NT2/D1 (cell line): ENCODE results near the gene PLCG2.
"Not testable (repeated sequence)": the region's sequence is repeated elsewhere in the genome, so short reads cannot be mapped to it uniquely, and the experiment has no call there.

Source experiments
- DNase-seq: peaks from one replicate; pipeline ENCODE4 v3.0.0-alpha.2; 2011; ENCODE audit warnings: low read depth, low spot score
- H3K27me3 ChIP-seq: 2 replicates; pipeline ENCODE4 v1.6.0; 2011; ENCODE audit warnings: mild to moderate bottlenecking; ENCODE audit not compliant: insufficient read length, insufficient read depth
- H3K36me3 ChIP-seq: 2 replicates; pipeline ENCODE4 v1.6.1; 2011; ENCODE audit warnings: mild to moderate bottlenecking, low read length, mixed read lengths; ENCODE audit not compliant: insufficient read depth, insufficient read length
- H3K4me1 ChIP-seq: 2 replicates; pipeline ENCODE4 v1.5.1; 2011; ENCODE audit not compliant: insufficient read depth, insufficient read length
- H3K4me3 ChIP-seq: 2 replicates; pipeline ENCODE4 v1.5.1; 2011; ENCODE audit warnings: low read depth; ENCODE audit not compliant: insufficient read length
- H3K9ac ChIP-seq: 2 replicates; pipeline ENCODE4 v1.6.0; 2011; ENCODE audit warnings: low read depth; ENCODE audit not compliant: insufficient read length
- H3K9me3 ChIP-seq: 2 replicates; pipeline ENCODE4 v1.5.1; 2011; ENCODE audit warnings: mild to moderate bottlenecking, low read length; ENCODE audit not compliant: insufficient read depth
- SUZ12 ChIP-seq: IDR thresholded peaks from 2 replicates; pipeline ENCODE4 v1.6.1; 2011; ENCODE audit not compliant: insufficient read length, insufficient read depth; ENCODE audit errors: extremely low read depth
- YY1 ChIP-seq: IDR thresholded peaks from 2 replicates; pipeline ENCODE4 v1.6.1; 2011; ENCODE audit not compliant: insufficient read length, insufficient read depth
- ZNF274 ChIP-seq: IDR thresholded peaks from 2 replicates; pipeline ENCODE4 v1.6.1; 2011; ENCODE audit warnings: mild to moderate bottlenecking, low read depth, low read length

Gene PLCG2

GRCh38 chr16:81975637-81976036, 196.5 kb downstream of the PLCG2 start:
- Histone ChIP-seq H3K9me3 (peaks cover 66% of the 10 kb centered on the region), H3K4me1 (no peaks in the 10 kb centered on the region), H3K9ac (no peak overlapping the region), H3K27me3 (no peaks in the 10 kb centered on the region), H3K36me3 (no peaks in the 10 kb centered on the region), H3K4me3 (no peak overlapping the region)
- TF ChIP-seq ZNF274 = no peak
- no peak for TF ChIP-seq SUZ12
- TF ChIP-seq YY1 = no peak
- DNase-seq = peak; percentile 43

GRCh38 chr16:81977335-81977942, 198.3 kb downstream of the PLCG2 start:
- H3K9me3 ChIP-seq = peaks cover 48% of the 10 kb centered on the region
- not testable (repeated sequence) for H3K27me3 ChIP-seq, DNase-seq, H3K36me3 ChIP-seq, H3K4me3 ChIP-seq, H3K9ac ChIP-seq, H3K4me1 ChIP-seq

- no peak for DNase-seq
- no peak overlapping the region for H3K9ac ChIP-seq
- no peaks in the 10 kb centered on the region for H3K36me3 ChIP-seq
- TF ChIP-seq YY1 (no peak), ZNF274 (no peak), SUZ12 (no peak)
- no peaks in the 10 kb centered on the region for H3K4me1 ChIP-seq
- no peaks in the 10 kb centered on the region for H3K27me3 ChIP-seq
- H3K9me3 ChIP-seq = no peaks in the 10 kb centered on the region
- H3K4me3 ChIP-seq = no peak overlapping the region
Measured at GRCh38 chr16:81987121-81987520, 208.0 kb downstream of the PLCG2 start.

GRCh38 chr16:81987706-81988105, 208.6 kb downstream of the PLCG2 start:
- Histone ChIP-seq H3K4me1 (no peaks in the 10 kb centered on the region), H3K4me3 (no peak overlapping the region), H3K9me3 (no peaks in the 10 kb centered on the region), H3K27me3 (no peaks in the 10 kb centered on the region), H3K36me3 (no peaks in the 10 kb centered on the region), H3K9ac (no peak overlapping the region)
- TF ChIP-seq ZNF274 (no peak), YY1 (no peak)
- no peak for DNase-seq

- Histone ChIP-seq H3K4me1 (no peaks in the 10 kb centered on the region), H3K9ac (no peak overlapping the region), H3K9me3 (no peaks in the 10 kb centered on the region), H3K36me3 (no peaks in the 10 kb centered on the region), H3K27me3 (no peaks in the 10 kb centered on the region), H3K4me3 (no peak overlapping the region)
- no peak for TF ChIP-seq SUZ12
- TF ChIP-seq ZNF274 = no peak
- TF ChIP-seq YY1 = no peak
- no peak for DNase-seq
Measured at GRCh38 chr16:81992859-81993258, 213.8 kb downstream of the PLCG2 start.

- H3K9me3 ChIP-seq = no peaks in the 10 kb centered on the region
- TF ChIP-seq SUZ12 (no peak), YY1 (no peak), ZNF274 (no peak)
- H3K4me1 ChIP-seq = no peaks in the 10 kb centered on the region
- no peaks in the 10 kb centered on the region for H3K36me3 ChIP-seq
- H3K4me3 ChIP-seq = no peak overlapping the region
- H3K9ac ChIP-seq = no peak overlapping the region
- no peak for DNase-seq
- no peaks in the 10 kb centered on the region for H3K27me3 ChIP-seq
Measured at GRCh38 chr16:81994485-81994884, 215.4 kb downstream of the PLCG2 start.

- no peak for TF ChIP-seq SUZ12
- no peak for TF ChIP-seq ZNF274
- TF ChIP-seq YY1 = no peak
- Histone ChIP-seq H3K9ac (no peak overlapping the region), H3K27me3 (no peaks in the 10 kb centered on the region), H3K4me1 (no peaks in the 10 kb centered on the region), H3K4me3 (no peak overlapping the region), H3K9me3 (no peaks in the 10 kb centered on the region), H3K36me3 (no peaks in the 10 kb centered on the region)
- DNase-seq = no peak
Measured at GRCh38 chr16:81995651-81996050, 216.6 kb downstream of the PLCG2 start.

- H3K9ac ChIP-seq = no peak overlapping the region
- no peaks in the 10 kb centered on the region for H3K36me3 ChIP-seq
- no peaks in the 10 kb centered on the region for H3K9me3 ChIP-seq
- no peaks in the 10 kb centered on the region for H3K4me1 ChIP-seq
- no peaks in the 10 kb centered on the region for H3K27me3 ChIP-seq
- TF ChIP-seq YY1 (no peak), ZNF274 (no peak), SUZ12 (no peak)
- peak; percentile 36 for DNase-seq
- H3K4me3 ChIP-seq = no peak overlapping the region
Measured at GRCh38 chr16:81996664-81997509, 217.8 kb downstream of the PLCG2 start.
